GM19099 (cell line): Measurements from ENCODE around the gene DLGAP5.

Source experiments
- POLR2A ChIP-seq: IDR thresholded peaks from 3 replicates; pipeline ENCODE4 v1.6.1; 2011; ENCODE audit warnings: low read depth; ENCODE audit not compliant: insufficient read length; ENCODE audit errors: extremely low read depth

The DLGAP5 gene

GRCh38 chr14:55191203-55192053 lies at the start of gene DLGAP5:
DLGAP5 (minus strand) TSS chr14:55191585; CDS start chr14:55189179, 2,406 bp downstream.
- TF ChIP-seq POLR2A = peak; percentile 74

- TF ChIP-seq POLR2A = no peak
These were observed 49.3 kb upstream of the DLGAP5 start for GRCh38 chr14:55240526-55241178.

- TF ChIP-seq POLR2A = no peak
These were observed 47.9 kb upstream of the DLGAP5 start for GRCh38 chr14:55239320-55239719.

GRCh38 chr14:55238019-55238680 lies 46.8 kb upstream of the DLGAP5 start:
- TF ChIP-seq POLR2A = no peak

- TF ChIP-seq POLR2A = no peak
These were observed 42.2 kb upstream of the DLGAP5 start for GRCh38 chr14:55233591-55233990.

GRCh38 chr14:55228261-55228660 lies 36.9 kb upstream of the DLGAP5 start:
- no peak for TF ChIP-seq POLR2A

- TF ChIP-seq POLR2A = no peak
These were observed 32.0 kb upstream of the DLGAP5 start for GRCh38 chr14:55223364-55223763.

GRCh38 chr14:55221968-55222367 lies 30.6 kb upstream of the DLGAP5 start:
- TF ChIP-seq POLR2A = no peak

GRCh38 chr14:55221186-55221585 lies 29.8 kb upstream of the DLGAP5 start:
- TF ChIP-seq POLR2A = no peak

- no peak for TF ChIP-seq POLR2A
These were observed 28.8 kb upstream of the DLGAP5 start for GRCh38 chr14:55220230-55220629.

GRCh38 chr14:55212634-55213033 lies 21.2 kb upstream of the DLGAP5 start:
- TF ChIP-seq POLR2A = no peak

GRCh38 chr14:55207832-55208231 lies 16.4 kb upstream of the DLGAP5 start:
- no peak for TF ChIP-seq POLR2A

GRCh38 chr14:55206175-55206693 lies 14.8 kb upstream of the DLGAP5 start:
- no peak for TF ChIP-seq POLR2A

- no peak for TF ChIP-seq POLR2A
These were observed 10.1 kb upstream of the DLGAP5 start for GRCh38 chr14:55201219-55202101.

- no peak for TF ChIP-seq POLR2A
These were observed 9.3 kb upstream of the DLGAP5 start for GRCh38 chr14:55200651-55201050.

- TF ChIP-seq POLR2A = no peak
These were observed 7.4 kb upstream of the DLGAP5 start for GRCh38 chr14:55198749-55199148.
